K562 (cell line): ENCODE measurements around the gene STMN3. TPM values are rescaled to one million over a fixed set of nuclear protein-coding genes. Genes with fewer than 3 reads are reported as not detected.

ENCODE experiments used
- ARNT ChIP-seq, 2 experiments: fragments of 450-650 bp; IDR thresholded peaks; 2 replicates each; pipeline ENCODE4 v1.6.1; 2016; ENCODE audit warnings: mild to moderate bottlenecking in 1 of 2
- BRF1 ChIP-seq: IDR thresholded peaks from 3 replicates; pipeline ENCODE4 v1.6.1; 2011; ENCODE audit warnings: borderline replicate concordance, mild to moderate bottlenecking; ENCODE audit not compliant: insufficient read length; ENCODE audit errors: extremely low read depth
- C11orf30 ChIP-seq: fragments of 450-650 bp; IDR thresholded peaks from 2 replicates; pipeline ENCODE4 v1.6.1; 2016; ENCODE audit warnings: low read depth, mild to moderate bottlenecking
- CBX3 ChIP-seq, 2 experiments: IDR thresholded peaks; 1 replicate in 1 of 2; 2 replicates in 1 of 2; pipeline ENCODE4 v1.6.1; 2012; ENCODE audit warnings: inconsistent platforms in 2 of 2, low read length in 2 of 2, borderline replicate concordance in 1 of 2, control low read depth in 1 of 2
- DACH1 ChIP-seq: fragments of 450-650 bp; IDR thresholded peaks from 2 replicates; pipeline ENCODE4 v1.6.1; 2018; ENCODE audit not compliant: partially characterized antibody
- EP400 ChIP-seq: fragments of 450-650 bp; IDR thresholded peaks from 2 replicates; pipeline ENCODE4 v1.6.1; 2017; ENCODE audit warnings: antibody characterized with exemption, mild to moderate bottlenecking, moderate library complexity
- HNRNPUL1 ChIP-seq: fragments of 200-400 bp; formaldehyde crosslinking; IDR thresholded peaks from 2 replicates; pipeline ENCODE4 v1.6.1; 2017; ENCODE audit warnings: low read length
- NFRKB ChIP-seq: fragments of 450-650 bp; IDR thresholded peaks from 2 replicates; pipeline ENCODE4 v1.6.1; 2016; ENCODE audit warnings: low read depth
- NR3C1 ChIP-seq: sonication (generic); formaldehyde crosslinking; IDR thresholded peaks from 2 replicates; pipeline ENCODE4 v1.8.1; 2022; ENCODE audit warnings: missing genetic modification reagents
- PHF20 ChIP-seq: fragments of 450-650 bp; IDR thresholded peaks from 2 replicates; pipeline ENCODE4 v1.6.1; 2018; ENCODE audit not compliant: partially characterized antibody
- RAD51 ChIP-seq: fragments of 450-650 bp; IDR thresholded peaks from 2 replicates; pipeline ENCODE4 v1.7.1; 2016; ENCODE audit warnings: low read depth, mild to moderate bottlenecking, borderline replicate concordance
- REST ChIP-seq, 2 experiments: fragments of 450-650 bp; formaldehyde crosslinking in 1 of 2; IDR thresholded peaks; 2 replicates each; pipeline versions ENCODE4 v1.4.0 to v1.6.1; 2014 to 2020; ENCODE audit warnings: mild to moderate bottlenecking in 2 of 2, borderline replicate concordance in 1 of 2, low read depth in 1 of 2
- TBL1XR1 ChIP-seq, 2 experiments: IDR thresholded peaks; 2 replicates each; pipeline ENCODE4 v1.6.1; 2012; ENCODE audit warnings: improper control_type of control experiment in 2 of 2, low read length in 2 of 2, mild to moderate bottlenecking in 1 of 2
- ZBTB2 ChIP-seq: fragments of 450-650 bp; IDR thresholded peaks from 2 replicates; pipeline ENCODE4 v1.6.1; 2016; ENCODE audit warnings: antibody characterized with exemption
- ZNF24 ChIP-seq: fragments of 450-650 bp; IDR thresholded peaks from 2 replicates; pipeline ENCODE4 v1.6.1; 2016
- ZNF263 ChIP-seq: sonication (generic); formaldehyde crosslinking; IDR thresholded peaks from 2 replicates; pipeline ENCODE4 v1.8.0; 2022; ENCODE audit warnings: mild to moderate bottlenecking, missing genetic modification reagents, borderline replicate concordance
- polyA plus RNA-seq, 8 experiments: library from polyadenylated mRNA; depleted of rRNA in 4 of 8; stranded (reverse) in 5 of 8; unstranded in 3 of 8; fragments of >200 nt; fragmentation: Nextera tagmentation in 2 of 8; fragmentation: Illumina TruSeq in 1 of 8; extraction: Ambion mirVana in 2 of 8; extraction: Trizol in 1 of 8; gene quantifications; 2 replicates each; pipeline versions ENCODE4 v1.2.1 to v1.2.3, GENCODE V29; 2011 to 2014; ENCODE audit warnings: inconsistent platforms in 1 of 8, missing spikeins in 1 of 8
- total RNA-seq, 7 experiments: library from RNA; depleted of rRNA in 6 of 7; stranded (reverse); fragments of >200 nt in 6 of 7; fragmentation: Illumina TruSeq in 2 of 7; extraction: Trizol in 2 of 7; gene quantifications; 2 replicates each; pipeline versions ENCODE4 v1.2.1 to v1.2.3, GENCODE V29; 2011 to 2021; ENCODE audit warnings: low replicate concordance in 1 of 7

The STMN3 gene
- total and polyA plus RNA-seq, 9 of the 15 experiments (the other 6 are each of a cell fraction or from before 2014, with no cell fraction given), result 0.70 to 65.6 (median 29.4) TPM

DNA sequence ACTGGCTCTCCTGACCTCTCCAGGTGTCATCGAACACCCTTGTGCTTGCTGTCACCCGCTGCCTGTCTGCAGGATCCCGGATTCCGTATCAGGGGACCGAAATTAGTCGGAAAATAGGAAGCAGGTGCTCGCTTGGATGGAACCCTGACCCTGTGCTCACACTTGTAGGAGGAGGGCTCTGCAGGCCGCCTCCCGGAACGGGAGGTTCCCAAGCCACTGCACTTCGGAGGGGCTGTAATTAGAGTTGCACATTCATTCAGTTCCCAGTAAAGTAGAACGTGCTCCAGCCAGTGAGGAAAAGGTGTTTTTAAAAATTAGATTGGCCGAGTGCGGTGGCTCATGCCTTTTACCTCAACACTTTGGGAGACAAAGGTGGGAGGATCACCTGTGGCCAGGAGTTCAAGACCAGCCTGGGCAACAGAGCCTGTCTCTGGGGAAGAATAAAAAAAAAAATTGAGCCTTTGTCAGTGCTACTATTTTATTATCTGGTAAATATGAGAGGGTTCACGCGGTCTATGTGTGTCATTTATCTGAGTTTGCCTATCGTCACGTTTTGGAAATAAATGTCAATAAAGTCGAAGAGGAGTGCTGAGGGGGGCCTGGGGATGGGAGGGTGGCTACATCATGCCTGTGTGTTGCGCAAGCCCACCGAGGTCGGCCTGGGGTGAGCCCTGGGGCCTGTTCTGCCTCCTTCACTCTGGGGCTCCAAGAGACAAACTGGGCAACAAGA, 24.8 kb downstream of the STMN3 start (continued):
- TF ChIP-seq ARNT (IDR thresholded peaks at IDR 0.05), result peak; percentile 75 to 89; a peak in 3 of 4 replicates
- TF ChIP-seq ZBTB2, result 0 out of 2 replicates have a peak, but pooled peaks have one; percentile 33
- TF ChIP-seq EP400, result peak; percentile 95
- no peak for TF ChIP-seq NR3C1 (CRISPR knock-in tag)
- TF ChIP-seq NFRKB, result peak; percentile 76
- TF ChIP-seq RAD51, result peak; percentile 34; the same call in 1 of the 2 replicates
- TF ChIP-seq ZNF24, result peak; percentile 43; the same call in 1 of the 2 replicates
- peak; percentile 23; the same call in 1 of the 2 replicates for TF ChIP-seq REST (IDR thresholded peaks at IDR 0.05; ENCODE audit: borderline replicate concordance)
- TF ChIP-seq REST (CRISPR knock-in tag; IDR thresholded peaks at IDR 0.05; ENCODE audit: low read depth), result no peak
- peak in 1 of 2 experiments; percentile 82; a peak in 2 of 3 replicates for TF ChIP-seq CBX3 (IDR thresholded peaks at IDR 0.05; ENCODE audit: borderline replicate concordance in 1 of 2, low read length in 2 of 2)
- no peak for TF ChIP-seq BRF1
- TF ChIP-seq HNRNPUL1, result peak; percentile 39; the same call in 1 of the 2 replicates
- TF ChIP-seq TBL1XR1 (IDR thresholded peaks at IDR 0.05; ENCODE audit: low read length in 2 of 2), result peak in 1 of 2 experiments; percentile 62; a peak in 1 of 4 replicates
- peak; percentile 72 for TF ChIP-seq DACH1
- peak; percentile 75 for TF ChIP-seq ZNF263 (CRISPR knock-in tag)
- TF ChIP-seq C11orf30, result peak; percentile 88
- peak; percentile 78 for TF ChIP-seq PHF20
